SK-N-SH treated with all-trans-retinoic acid at 6 μM for 48 hours (cell line): ENCODE data around the gene TMEM165.

Source experiments
- ATAC-seq: fragments of 200-7000 bp; cut with Tn5 transposase; 3 replicates; pipeline ENCODE4 v1.9.1; 2020; ENCODE audit warnings: mild to moderate bottlenecking, moderate library complexity
- ARNTL ChIP-seq: fragments of 450-650 bp; formaldehyde crosslinking; IDR thresholded peaks from 2 replicates; pipeline ENCODE4 v1.5.0; 2020; ENCODE audit warnings: low read depth, mild to moderate bottlenecking, moderate library complexity, borderline replicate concordance
- CREB5 ChIP-seq: fragments of 250-450 bp; sonication (Bioruptor Pico); IDR thresholded peaks from 2 replicates; pipeline ENCODE4 v1.5.1; 2020; ENCODE audit warnings: low read depth, mild to moderate bottlenecking, moderate library complexity
- ESRRG ChIP-seq: fragments of 250-450 bp; sonication (Bioruptor Pico); IDR thresholded peaks from 2 replicates; pipeline ENCODE4 v1.6.1; 2021; ENCODE audit warnings: mild to moderate bottlenecking
- OSR1 ChIP-seq: fragments of 250-450 bp; sonication (Bioruptor Pico); IDR thresholded peaks from 2 replicates; pipeline ENCODE4 v1.8.0; 2022; ENCODE audit warnings: moderate library complexity, mild to moderate bottlenecking, inconsistent platforms
- PPARA ChIP-seq: fragments of 250-450 bp; sonication (Bioruptor Pico); IDR thresholded peaks from 2 replicates; pipeline ENCODE4 v1.5.0; 2020; ENCODE audit warnings: mild to moderate bottlenecking, borderline replicate concordance
- RARB ChIP-seq: fragments of 250-450 bp; sonication (Bioruptor Pico); IDR thresholded peaks from 2 replicates; pipeline ENCODE4 v1.8.0; 2021; ENCODE audit warnings: mild to moderate bottlenecking, moderate library complexity
- SNAI2 ChIP-seq: fragments of 250-450 bp; sonication (Bioruptor Pico); IDR thresholded peaks from 2 replicates; pipeline ENCODE4 v1.5.0; 2020; ENCODE audit warnings: mild to moderate bottlenecking, moderate library complexity
- TCF4 ChIP-seq: fragments of 250-450 bp; sonication (Bioruptor Pico); IDR thresholded peaks from 2 replicates; pipeline ENCODE4 v1.8.0; 2021; ENCODE audit warnings: mild to moderate bottlenecking, moderate library complexity, borderline replicate concordance
- TOX ChIP-seq: fragments of 250-450 bp; sonication (Bioruptor Pico); IDR thresholded peaks from 2 replicates; pipeline ENCODE4 v1.8.0; 2021; ENCODE audit warnings: mild to moderate bottlenecking, moderate library complexity, borderline replicate concordance
- ZC3H10 ChIP-seq: fragments of 250-450 bp; sonication (Bioruptor Pico); IDR thresholded peaks from 2 replicates; pipeline ENCODE4 v1.5.1; 2021; ENCODE audit warnings: mild to moderate bottlenecking, moderate library complexity
- ZFP3 ChIP-seq: fragments of 250-450 bp; sonication (Bioruptor Pico); IDR thresholded peaks from 2 replicates; pipeline ENCODE4 v1.5.0; 2020; ENCODE audit warnings: mild to moderate bottlenecking, moderate library complexity
- ZFP30 ChIP-seq: fragments of 450-650 bp; formaldehyde crosslinking; IDR thresholded peaks from 2 replicates; pipeline ENCODE4 v1.5.0; 2022; ENCODE audit warnings: mild to moderate bottlenecking, moderate library complexity
- ZNF565 ChIP-seq: fragments of 450-650 bp; formaldehyde crosslinking; conservative IDR thresholded peaks from 2 replicates; pipeline ENCODE4 v1.5.0; 2020; ENCODE audit warnings: low read depth, mild to moderate bottlenecking, moderate library complexity
- ZNF70 ChIP-seq: fragments of 450-650 bp; formaldehyde crosslinking; IDR thresholded peaks from 2 replicates; pipeline ENCODE4 v1.5.0; 2020; ENCODE audit warnings: mild to moderate bottlenecking, moderate library complexity
- ZNF8 ChIP-seq: fragments of 450-650 bp; formaldehyde crosslinking; IDR thresholded peaks from 2 replicates; pipeline ENCODE4 v1.5.0; 2020; ENCODE audit warnings: mild to moderate bottlenecking, moderate library complexity
- TF ChIP-seq, protein P1 (sequence below): fragments of 250-450 bp; sonication (Bioruptor Pico); IDR thresholded peaks from 2 replicates; pipeline ENCODE4 v1.5.1; 2021; ENCODE audit warnings: mild to moderate bottlenecking, moderate library complexity
- TF ChIP-seq, protein P2 (sequence below): fragments of 250-450 bp; sonication (Bioruptor Pico); IDR thresholded peaks from 2 replicates; pipeline ENCODE4 v1.5.0; 2020; ENCODE audit warnings: mild to moderate bottlenecking, moderate library complexity
- TF ChIP-seq, protein P3 (sequence below): fragments of 250-450 bp; sonication (Bioruptor Pico); IDR thresholded peaks from 2 replicates; pipeline ENCODE4 v1.8.0; 2020; ENCODE audit warnings: mild to moderate bottlenecking, moderate library complexity, borderline replicate concordance

Gene TMEM165

GRCh38 chr4:55405073-55405472, 9.3 kb downstream of the TMEM165 start (continued):
- no peak for TF ChIP-seq TOX (CRISPR knock-in tag)

- no peak for ATAC-seq
- no peak for TF ChIP-seq ZNF8 (CRISPR knock-in tag)
- TF ChIP-seq, protein P1, sequence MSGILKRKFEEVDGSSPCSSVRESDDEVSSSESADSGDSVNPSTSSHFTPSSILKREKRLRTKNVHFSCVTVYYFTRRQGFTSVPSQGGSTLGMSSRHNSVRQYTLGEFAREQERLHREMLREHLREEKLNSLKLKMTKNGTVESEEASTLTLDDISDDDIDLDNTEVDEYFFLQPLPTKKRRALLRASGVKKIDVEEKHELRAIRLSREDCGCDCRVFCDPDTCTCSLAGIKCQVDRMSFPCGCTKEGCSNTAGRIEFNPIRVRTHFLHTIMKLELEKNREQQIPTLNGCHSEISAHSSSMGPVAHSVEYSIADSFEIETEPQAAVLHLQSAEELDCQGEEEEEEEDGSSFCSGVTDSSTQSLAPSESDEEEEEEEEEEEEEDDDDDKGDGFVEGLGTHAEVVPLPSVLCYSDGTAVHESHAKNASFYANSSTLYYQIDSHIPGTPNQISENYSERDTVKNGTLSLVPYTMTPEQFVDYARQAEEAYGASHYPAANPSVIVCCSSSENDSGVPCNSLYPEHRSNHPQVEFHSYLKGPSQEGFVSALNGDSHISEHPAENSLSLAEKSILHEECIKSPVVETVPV (CRISPR knock-in tag) = no peak
- TF ChIP-seq, protein P2, sequence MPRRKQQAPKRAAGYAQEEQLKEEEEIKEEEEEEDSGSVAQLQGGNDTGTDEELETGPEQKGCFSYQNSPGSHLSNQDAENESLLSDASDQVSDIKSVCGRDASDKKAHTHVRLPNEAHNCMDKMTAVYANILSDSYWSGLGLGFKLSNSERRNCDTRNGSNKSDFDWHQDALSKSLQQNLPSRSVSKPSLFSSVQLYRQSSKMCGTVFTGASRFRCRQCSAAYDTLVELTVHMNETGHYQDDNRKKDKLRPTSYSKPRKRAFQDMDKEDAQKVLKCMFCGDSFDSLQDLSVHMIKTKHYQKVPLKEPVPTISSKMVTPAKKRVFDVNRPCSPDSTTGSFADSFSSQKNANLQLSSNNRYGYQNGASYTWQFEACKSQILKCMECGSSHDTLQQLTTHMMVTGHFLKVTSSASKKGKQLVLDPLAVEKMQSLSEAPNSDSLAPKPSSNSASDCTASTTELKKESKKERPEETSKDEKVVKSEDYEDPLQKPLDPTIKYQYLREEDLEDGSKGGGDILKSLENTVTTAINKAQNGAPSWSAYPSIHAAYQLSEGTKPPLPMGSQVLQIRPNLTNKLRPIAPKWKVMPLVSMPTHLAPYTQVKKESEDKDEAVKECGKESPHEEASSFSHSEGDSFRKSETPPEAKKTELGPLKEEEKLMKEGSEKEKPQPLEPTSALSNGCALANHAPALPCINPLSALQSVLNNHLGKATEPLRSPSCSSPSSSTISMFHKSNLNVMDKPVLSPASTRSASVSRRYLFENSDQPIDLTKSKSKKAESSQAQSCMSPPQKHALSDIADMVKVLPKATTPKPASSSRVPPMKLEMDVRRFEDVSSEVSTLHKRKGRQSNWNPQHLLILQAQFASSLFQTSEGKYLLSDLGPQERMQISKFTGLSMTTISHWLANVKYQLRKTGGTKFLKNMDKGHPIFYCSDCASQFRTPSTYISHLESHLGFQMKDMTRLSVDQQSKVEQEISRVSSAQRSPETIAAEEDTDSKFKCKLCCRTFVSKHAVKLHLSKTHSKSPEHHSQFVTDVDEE = no peak
- TF ChIP-seq ZFP30 (CRISPR knock-in tag) = no peak
Measured at GRCh38 chr4:55406545-55406944, 10.8 kb downstream of the TMEM165 start.

GRCh38 chr4:55407119-55407518, 11.4 kb downstream of the TMEM165 start:
- TF ChIP-seq ZFP3 (CRISPR knock-in tag) (no peak), ZC3H10 (CRISPR knock-in tag) (no peak), TCF4 (CRISPR knock-in tag) (no peak), ZNF8 (CRISPR knock-in tag) (no peak), ARNTL (no peak), SNAI2 (CRISPR knock-in tag) (no peak), RARB (no peak), CREB5 (CRISPR knock-in tag) (no peak), ZNF70 (CRISPR knock-in tag) (no peak)
- TF ChIP-seq, protein P3, sequence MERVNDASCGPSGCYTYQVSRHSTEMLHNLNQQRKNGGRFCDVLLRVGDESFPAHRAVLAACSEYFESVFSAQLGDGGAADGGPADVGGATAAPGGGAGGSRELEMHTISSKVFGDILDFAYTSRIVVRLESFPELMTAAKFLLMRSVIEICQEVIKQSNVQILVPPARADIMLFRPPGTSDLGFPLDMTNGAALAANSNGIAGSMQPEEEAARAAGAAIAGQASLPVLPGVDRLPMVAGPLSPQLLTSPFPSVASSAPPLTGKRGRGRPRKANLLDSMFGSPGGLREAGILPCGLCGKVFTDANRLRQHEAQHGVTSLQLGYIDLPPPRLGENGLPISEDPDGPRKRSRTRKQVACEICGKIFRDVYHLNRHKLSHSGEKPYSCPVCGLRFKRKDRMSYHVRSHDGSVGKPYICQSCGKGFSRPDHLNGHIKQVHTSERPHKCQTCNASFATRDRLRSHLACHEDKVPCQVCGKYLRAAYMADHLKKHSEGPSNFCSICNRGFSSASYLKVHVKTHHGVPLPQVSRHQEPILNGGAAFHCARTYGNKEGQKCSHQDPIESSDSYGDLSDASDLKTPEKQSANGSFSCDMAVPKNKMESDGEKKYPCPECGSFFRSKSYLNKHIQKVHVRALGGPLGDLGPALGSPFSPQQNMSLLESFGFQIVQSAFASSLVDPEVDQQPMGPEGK (CRISPR knock-in tag) = no peak
- ATAC-seq = no peak; the same call in 2 of the 3 replicates

DNA sequence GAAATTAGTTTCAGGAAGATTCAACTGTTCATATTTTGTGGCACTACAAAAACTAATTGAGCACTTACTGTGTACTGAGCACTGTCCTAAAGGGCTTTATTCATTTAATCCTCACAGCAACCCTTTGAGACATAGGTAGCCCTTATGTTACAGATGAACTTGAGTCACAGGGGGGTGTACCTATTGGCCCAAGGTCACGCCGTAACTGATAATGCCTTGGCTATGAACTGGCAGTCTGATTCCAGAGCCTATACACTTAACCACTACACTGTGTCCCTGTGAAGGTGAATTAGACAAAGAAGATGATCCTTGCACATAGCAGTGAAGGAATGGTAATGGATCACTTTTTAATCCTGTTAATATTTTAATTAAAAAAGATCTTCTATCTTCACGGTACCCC, 12.0 kb downstream of the TMEM165 start:
- ATAC-seq = no peak

More for the DNA sequence above, 12.0 kb downstream of the TMEM165 start:
- TF ChIP-seq ESRRG (CRISPR knock-in tag) (no peak), OSR1 (CRISPR knock-in tag) (no peak), CREB5 (CRISPR knock-in tag) (no peak), RARB (no peak), TCF4 (CRISPR knock-in tag) (no peak), ZFP3 (CRISPR knock-in tag) (no peak), ZFP30 (CRISPR knock-in tag) (no peak), PPARA (CRISPR knock-in tag) (no peak), ZNF565 (CRISPR knock-in tag) (no peak)
- TF ChIP-seq, protein P3 (CRISPR knock-in tag) = no peak
